Measurements from ENCODE around the gene SLF2.
"Not testable (repeated sequence)": the region's sequence is repeated elsewhere in the genome, so short reads cannot be mapped to it uniquely, and the experiment has no call there.

The SLF2 gene

DNA sequence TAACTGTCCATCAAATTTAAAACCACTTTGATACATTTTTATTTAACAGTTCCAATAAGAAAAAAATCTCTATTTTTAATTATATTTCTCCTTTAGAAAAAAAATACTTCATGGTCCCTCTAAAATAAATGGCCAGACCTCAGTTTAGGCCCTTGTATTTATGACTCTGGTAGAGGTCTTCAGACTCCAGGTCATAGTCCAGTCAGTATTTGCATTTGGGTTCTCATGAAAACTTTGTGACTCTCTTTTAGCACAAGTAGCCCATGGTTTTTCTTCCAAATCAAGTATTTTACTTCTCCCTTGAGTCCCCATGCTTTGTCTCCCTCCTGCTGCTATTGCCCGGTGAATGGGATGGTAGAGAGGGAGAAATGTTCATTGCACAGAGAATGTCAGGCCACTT lies 51.1 kb downstream of the SLF2 start:
- no peak for DNase-seq

DNA sequence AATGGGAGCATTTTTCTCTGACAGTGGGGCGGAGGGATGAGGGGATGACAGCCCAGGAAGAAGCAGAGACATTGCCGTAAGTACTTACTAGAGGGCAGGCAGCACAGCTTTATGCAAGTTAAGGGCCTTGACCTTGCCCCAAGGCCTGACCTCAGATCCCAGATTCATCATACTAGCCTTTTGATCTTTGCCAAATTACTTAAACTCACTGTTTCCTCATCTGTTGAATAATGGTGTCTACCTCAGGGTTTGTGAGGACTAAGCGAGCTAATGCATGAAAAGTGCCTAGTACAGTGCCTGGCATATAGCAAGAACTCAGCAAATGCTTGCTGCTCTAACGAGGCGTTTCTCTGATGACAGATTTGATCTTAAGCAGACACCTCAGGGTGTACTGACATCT lies 53.1 kb downstream of the SLF2 start:
- no peak for DNase-seq

DNA sequence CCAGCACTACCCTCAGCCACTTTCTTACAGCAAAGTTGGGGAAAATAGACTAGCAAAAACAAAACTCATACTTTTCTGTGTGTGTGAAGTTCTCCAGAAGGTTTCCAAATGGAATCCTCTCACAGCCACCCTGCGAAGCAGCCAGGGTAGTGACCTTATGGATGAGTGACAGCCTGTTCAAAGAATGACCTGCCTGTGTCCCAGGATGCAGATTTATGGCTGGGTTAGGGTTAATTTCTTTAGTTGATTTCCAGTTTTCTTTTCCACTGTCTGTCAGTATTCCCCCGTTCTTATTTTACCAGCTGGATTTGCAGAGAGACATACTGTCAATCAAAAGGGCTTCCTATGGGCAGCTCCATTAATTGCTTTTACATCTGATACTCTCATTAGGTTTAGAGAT lies 54.1 kb downstream of the SLF2 start:
- DNase-seq, result no peak

DNA sequence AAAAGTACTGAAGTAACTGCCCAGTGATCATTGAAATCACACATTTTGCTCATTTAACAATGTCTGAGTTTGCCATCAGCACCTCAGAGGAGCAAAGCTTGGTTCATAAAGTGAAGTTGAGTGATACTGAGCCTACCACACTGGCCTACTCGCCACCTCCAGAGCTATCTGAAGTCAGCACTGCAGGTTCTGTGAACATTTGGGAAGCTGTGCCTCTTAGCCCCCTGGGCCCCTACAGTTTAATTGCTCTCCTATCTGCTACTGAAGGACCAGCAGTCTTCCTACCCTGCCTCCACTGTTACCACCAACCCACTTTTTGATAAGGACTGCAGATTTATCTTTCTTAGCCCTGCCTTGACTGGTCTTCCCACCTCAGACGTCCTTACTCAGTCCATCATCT lies 54.6 kb downstream of the SLF2 start:
- DNase-seq, result no peak

DNA sequence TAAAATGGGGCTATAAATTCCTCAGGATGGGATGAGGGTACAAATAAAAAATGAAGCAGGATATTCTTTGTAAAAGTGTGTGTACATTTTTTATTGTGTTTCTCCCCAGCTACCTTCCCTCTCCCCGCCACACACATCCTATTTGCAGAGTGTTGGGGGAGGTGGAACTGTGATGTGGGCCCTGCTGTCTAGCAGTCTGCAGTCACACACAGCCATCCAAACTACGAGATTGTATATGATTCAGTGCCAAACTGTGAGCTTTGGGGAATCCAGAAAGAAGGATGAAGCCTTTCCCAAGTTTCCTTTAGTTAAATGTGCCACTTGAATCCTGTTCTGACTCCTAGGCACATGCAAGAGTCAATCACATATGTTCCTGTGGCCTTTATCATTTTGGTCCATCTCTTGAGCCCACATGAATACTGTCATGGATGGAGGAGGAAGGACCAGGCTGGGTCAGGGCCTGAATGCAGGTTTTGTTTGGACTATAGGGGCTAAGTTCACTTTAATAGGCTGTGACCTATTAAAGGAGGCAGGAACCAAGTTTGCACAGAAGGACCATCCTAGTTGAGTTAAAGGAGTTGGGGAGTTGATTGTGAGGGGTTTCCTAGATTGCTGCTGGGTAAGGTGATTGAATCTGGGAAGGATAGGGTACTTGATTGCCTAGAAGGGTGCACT lies 55.4 kb downstream of the SLF2 start:
- no peak for DNase-seq

DNA sequence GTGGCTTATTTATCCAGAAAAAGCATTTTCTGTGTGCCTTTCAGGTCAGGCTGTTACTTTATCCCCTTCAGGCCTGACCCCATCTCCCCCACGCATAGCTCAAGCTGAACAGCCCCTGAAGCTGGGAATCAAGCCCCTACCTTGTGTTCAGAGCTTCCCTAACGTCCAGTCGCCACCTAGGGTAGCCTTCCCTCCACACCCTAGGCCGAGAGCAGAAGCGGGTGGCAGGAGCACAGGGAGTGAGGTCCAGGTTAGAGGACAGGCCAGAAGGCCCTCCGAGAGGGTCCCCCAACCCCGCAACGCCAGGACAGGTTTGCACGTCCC lies 56.1 kb downstream of the SLF2 start:
- DNase-seq, result no peak

DNA sequence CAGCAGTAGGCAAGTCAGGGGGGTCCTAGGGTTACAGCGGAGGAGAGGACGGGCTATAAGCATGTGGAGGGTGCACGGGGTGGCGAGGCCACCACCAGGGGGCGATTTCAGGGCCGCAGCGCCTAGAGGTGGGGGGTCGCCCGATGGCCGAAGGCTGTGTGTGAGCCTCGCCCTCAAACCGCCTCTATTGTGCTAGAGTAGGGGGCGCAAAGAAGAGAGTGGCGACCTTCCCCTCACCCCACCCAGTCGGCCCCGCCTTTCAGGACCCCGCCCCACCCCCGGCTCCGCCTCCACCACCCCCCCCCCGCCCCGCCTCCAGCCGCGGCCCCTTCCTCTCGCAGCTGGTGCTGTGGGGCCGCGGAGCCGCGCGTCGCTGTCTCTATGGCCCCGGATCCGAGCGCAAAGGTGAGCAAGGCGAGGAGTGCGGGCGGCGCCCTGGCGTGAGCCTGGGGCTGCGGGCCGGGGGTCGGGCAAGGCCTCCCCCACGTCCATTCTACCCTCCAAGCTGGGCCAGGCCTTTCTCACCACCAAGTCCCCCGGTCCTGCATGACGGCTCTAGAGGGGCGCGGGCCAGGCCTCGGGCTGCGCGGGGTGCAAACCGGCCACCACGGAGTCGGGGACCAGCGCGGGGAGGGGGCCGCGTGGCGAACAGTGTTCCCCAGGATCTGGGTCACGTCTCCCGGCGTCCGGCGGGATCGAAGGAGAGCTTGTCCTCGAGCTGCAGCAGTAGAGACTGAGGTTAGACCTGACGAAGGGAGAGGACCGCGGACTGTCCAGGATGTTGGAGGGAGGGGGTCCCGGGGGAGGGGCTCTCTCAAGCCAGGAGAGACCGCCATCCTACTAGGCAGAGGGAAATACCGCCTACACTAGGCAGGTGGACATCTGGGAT lies 56.7 kb downstream of the SLF2 start, which contains the start of gene SEMA4G:
Gene SEMA4G (plus strand): TSS at position 318 of the 889 bp plus-strand sequence. CDS start 3,409 bp downstream, outside the sequence.
- DNase-seq, result peak; percentile 34

DNA sequence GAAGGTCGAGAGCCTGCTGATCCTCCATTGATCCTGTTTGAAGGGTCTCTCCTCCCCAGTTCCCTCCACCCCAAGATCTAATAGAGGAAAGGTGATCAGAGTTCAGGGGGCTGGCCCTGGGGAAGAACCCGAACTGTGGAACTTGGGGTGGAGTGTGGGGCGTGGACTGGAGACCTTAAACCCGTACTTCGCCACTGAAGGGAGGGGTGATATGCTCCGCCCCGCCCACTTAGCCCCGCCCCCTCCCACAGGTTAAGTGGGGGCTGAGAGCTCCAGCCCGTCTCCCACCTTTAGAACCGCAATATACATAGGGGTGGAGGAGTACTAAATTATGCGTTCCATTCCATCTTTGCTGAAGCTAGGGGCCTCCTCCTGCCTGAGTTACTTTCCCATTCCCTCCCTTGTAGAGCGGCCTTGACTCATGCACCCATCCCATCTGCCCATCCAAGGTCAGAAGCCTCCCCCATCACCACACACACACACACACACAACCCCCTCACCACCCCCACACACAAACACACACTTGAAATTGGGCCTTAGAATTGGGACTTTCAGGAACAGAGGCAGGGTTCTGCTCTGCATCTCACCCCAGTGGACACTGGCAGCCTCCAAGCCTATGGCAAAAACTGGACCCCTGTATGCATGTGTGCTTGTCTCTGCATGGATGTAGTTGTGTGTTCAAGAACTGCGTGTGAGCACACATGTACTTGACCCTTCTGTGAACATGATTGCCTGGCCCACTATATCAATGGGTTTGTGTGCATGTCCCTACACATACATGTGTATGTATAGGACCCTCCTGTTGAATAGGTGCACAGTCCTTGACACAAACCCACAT lies 57.5 kb downstream of the SLF2 start:
- DNase-seq, result no peak

DNA sequence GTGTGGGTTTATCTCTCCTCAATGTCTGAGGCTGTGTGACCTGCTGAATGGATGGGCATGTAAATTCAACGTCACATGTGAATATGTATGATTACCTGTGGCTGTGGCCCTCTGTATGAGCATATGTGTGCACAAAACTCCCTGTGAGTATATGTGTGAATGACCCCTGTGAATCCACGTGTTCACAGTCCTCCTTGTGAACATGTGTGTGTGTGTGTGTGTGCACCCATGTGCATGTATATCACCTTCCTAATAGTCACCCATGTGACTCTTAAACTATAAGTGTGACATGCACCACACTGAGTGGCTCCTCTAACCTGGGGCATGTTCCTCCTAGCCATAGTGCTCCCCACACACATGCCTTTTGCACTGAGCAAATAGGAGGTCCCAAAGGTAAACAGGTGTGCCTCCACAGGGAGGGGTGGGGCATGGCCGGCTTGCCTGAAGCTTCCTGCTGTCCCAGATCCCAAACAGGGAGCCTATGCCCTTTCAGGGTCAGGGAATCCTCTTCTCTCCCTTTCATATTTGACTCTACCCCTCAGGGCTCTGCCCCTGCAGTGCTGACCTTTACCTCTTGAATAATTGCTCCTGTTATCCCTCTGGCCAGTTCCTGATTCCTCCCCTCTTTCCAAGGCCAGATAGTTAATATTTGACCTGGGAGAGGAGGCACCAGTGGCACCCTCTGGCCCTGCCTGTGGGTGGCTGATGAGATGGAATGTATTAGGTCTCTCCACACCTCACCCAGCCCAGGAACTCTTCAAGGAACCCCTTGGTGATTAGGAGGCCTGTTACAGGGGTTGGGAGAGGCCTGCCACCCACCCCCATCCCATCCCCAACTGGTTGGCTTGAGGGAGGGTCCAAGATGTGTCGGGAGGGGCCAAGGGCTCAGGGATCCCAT lies 58.4 kb downstream of the SLF2 start:
- DNase-seq, result no peak

DNA sequence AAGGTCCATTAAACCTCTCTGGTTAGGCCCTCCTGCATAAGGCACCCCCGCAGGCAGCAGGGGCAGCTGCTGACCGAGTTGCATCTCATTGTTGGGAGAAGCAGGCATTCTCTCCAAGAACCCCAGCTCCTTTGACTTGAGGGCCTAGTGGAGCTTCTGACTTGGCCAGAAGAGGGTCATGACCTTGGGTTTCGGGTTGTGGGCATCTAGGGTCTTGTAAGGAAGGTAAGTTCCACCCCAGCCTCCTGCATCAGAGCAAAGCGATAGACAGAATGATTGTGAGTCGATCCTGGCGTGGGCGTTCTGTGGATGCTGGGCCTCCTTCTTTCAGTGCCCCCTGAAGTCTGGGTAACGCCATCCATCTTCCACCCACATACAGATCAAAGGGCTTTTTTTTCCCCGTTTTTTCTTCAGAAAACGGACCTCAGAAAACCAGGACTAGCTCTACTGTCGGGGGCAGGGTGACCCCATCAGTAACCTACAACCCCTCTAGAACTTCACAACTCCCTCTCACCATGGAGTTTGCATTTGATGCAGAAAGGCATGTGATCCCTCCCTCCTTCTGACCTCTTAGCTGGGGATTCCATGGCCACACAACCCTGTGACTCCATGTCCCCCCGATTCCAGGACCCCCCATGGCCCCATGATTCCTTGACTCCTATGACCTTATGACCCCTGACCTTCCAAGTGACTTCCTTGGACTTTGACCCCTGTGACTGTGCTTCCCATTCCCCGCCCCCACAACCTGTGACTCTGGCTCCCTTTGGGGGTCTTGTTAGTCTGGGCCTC lies 59.5 kb downstream of the SLF2 start:
- DNase-seq, result no peak

DNA sequence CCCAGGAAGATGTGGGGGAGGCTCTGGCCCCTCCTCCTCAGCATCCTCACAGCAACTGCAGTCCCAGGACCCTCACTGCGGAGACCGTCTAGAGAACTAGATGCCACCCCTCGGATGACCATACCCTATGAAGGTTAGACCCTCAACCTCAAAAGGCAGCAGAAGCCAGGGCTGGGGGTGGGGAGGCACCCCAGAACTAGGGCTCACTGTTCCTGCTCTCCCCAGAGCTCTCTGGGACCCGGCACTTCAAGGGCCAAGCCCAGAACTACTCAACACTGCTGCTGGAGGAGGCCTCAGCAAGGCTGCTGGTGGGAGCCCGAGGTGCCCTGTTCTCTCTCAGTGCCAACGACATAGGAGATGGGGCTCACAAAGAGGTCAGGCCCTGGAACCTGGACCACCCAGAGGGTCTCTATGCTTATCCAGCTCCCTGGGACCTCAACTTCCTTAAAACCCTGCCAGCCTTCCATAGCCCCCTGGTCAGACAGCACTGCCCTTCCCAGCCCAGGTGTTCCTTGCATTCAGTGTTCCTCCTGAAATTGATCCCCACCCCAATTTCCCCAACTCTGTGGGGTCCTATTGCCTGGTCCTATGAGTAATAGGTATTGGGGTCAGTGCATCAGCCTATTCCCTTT lies 60.3 kb downstream of the SLF2 start:
- no peak for DNase-seq

DNA sequence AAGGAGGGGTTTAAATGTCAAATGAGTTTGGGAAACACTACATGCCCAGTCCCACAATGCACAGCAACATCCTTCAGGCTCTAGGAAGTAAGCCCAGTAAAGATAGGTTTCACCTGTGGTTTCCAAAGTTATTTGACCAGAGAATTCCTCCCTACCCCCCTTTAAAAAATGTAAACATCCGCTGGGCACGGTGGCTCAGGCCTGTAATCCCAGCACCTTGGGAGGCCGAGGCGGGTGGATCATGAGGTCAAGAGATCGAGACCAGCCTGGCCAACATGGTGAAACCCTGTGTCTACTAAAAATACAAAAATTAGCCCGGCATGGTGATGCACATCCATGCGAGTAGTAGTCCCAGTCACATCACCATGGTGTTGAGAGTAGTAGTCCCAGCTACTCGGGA lies 62.6 kb downstream of the SLF2 start:
- DNase-seq, result not testable (repeated sequence)

DNA sequence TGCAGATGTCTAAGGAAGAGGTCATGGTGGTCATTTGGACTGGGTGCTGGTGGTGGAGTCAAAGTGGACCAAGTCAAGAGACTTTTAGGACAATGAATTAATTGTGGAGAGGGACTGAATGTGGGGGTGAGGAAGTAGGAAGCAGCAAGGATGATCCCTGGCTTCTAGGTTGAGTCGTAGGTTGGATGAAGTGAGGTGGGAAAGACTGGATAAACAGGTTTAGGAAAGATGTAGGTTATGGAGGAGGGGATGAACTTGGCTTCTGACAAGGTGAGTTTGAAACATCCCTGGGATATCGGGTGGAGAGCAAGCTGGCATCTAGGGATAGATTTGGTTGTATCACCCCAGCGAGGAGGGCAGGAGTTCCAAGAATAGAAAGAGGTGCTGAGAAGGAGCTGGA lies 64.1 kb downstream of the SLF2 start:
- DNase-seq, result no peak

DNA sequence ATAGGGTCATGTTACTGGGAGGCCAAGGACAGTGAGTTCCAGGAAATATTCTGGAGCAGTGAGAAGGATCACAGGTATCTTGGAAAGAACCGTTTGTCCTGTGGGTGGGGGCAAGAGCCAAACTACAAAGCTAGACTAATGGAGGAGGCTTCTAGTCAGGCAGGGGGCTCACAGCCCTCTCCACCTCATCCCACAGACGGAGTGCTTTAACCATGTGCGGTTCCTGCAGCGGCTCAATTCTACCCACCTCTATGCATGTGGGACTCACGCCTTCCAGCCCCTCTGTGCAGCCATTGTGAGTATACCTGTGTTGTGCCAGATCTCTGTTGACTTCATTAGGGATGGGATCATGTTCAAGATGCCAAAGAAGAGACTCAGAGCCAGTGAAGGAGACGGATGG lies 64.7 kb downstream of the SLF2 start:
- DNase-seq, result no peak

DNA sequence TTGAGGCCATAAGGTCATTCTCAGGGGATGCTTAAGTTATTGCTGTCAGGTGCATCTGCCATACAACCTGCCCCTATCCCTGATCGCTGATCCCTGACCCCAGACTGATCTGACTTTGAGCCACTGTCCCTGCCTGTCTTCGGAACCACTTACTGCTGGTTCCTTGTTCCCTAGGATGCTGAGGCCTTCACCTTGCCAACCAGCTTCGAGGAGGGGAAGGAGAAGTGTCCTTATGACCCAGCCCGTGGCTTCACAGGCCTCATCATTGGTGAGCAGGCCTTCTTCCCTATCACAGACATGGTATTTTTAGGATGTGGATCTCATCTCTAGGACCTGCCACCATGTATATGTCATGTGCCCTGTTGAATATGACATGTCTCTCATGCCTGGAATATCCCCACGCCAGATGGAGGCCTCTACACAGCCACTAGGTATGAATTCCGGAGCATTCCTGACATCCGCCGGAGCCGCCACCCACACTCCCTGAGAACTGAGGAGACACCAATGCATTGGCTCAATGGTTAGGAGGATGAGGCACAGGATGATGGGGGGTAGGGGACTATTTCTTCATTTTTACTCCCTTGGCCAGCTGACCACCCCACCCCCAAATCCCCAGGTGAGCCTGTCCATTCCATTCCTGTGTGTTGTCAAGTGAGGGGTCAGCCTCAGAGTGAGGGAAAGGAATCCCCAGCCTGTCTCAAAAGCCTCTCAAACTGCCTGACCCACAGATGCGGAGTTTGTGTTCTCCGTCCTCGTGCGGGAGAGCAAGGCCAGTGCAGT lies 65.5 kb downstream of the SLF2 start:
- no peak for DNase-seq

DNA sequence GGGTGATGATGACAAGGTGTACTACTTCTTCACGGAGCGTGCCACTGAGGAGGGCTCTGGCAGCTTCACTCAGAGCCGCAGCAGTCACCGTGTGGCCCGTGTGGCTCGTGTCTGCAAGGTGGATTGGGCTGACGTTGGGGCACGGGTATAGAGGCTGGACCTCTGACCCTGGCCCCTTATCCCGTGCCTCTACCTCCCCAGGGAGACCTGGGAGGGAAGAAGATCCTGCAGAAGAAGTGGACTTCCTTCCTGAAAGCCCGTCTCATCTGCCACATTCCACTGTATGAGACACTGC lies 66.1 kb downstream of the SLF2 start:
- no peak for DNase-seq

DNA sequence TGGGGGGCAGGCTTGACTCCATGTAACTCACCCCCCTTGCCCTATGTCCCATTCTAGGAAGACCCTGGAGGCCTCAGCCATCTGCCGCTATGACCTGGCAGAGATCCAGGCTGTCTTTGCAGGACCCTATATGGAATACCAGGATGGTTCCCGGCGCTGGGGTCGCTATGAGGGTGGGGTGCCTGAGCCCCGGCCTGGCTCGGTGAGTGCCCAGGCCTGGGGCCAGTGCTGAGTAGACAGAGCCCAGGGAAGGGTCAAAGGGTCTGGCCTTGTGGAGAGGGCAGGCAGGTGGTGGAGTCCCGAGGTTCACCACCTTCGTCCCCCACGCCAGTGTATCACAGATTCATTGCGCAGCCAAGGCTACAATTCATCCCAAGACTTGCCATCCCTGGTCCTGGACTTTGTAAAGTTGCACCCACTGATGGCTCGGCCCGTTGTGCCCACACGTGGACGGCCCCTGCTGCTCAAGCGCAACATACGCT lies 67.1 kb downstream of the SLF2 start:
- DNase-seq, result no peak

DNA sequence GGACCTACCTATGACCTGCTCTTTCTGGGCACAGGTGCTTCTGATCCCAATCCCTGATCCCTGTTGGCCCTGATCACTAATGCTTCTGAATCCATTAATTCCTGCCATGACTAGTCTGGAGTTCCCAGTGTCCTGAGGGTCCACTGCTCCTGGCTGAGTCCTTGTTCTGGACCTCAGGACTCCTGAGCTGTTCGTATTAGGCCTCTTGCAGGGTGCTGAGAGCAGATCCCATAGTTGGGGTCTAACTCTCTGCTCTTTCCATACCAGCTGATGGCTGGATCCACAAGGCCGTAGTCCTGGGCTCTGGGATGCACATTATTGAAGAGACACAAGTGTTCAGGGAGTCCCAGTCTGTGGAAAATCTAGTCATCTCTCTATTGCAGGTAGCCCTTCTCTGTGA lies 67.5 kb downstream of the SLF2 start:
- DNase-seq, result no peak

DNA sequence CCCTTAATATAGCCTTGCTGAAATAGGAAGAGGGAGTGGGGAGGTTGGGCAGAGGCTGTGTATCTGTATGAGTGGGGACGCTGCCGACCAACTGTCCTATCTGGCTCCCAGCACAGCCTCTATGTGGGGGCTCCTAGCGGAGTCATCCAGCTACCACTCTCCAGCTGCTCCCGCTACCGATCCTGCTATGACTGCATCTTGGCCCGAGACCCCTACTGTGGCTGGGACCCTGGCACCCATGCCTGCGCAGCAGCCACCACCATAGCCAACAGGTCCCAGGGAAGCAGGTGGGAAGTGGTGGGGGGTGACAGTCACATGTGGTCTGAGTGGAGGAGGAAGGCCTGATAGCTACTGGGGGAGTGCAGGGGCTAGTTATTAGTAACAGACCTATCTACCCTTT lies 67.9 kb downstream of the SLF2 start:
- DNase-seq, result no peak

DNA sequence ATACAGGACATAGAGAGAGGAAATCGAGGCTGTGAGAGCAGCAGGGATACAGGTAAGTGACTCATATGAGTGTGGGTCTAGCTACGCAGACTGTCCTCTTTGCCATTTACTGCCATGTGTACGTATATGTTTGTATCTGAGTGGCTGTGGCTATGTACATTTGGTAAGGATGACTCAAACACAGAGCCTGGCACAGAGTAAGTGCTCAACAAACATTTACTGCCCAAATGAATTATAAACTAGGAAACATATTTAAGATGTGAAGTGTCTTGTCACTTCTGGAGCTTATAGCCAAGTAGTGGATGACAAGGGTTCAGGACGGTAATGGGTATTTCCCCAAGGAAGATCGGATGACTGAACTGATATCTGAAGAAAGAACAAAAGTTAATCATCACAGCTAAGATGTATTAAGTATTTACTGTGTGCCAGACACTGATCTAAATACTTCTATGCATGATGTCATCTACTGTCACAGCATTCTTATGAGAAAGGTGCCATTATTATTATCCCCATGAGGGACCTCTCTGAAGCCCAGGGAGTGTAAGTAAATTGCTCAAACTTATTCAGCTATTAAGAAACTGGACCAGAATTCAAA lies 68.5 kb downstream of the SLF2 start:
- DNase-seq, result no peak
